Measurements from ENCODE around the gene VAT1.
"Not testable (repeated sequence)": the region's sequence is repeated elsewhere in the genome, so short reads cannot be mapped to it uniquely, and the experiment has no call there.

Gene VAT1

DNA sequence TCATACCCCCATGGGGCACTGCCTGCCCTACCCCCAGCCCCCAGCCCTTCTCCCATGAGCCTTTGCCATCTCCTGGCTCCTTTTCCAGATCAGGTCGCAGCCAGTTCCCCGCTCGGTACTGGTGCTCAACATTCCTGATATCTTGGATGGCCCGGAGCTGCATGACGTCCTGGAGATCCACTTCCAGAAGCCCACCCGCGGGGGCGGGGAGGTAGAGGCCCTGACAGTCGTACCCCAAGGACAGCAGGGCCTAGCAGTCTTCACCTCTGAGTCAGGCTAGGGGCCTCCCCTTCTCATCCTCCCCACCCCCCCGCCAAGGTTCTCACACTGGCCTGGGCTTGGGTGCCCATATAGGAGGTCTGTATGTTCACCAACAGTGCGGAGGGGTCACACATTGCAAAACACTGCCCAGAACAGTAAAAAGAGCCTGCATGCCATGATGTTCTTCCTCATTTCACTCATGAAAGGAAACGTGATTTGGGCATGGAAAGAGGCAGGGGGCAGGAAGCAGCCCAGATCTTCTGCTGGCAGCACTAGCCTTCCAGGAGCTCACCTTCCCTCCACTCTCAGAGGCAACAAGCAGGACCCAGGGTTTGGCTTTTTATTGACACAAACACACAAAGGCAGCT is 8.1 kb downstream of the VAT1 start:
- TF ChIP-seq, protein P1, sequence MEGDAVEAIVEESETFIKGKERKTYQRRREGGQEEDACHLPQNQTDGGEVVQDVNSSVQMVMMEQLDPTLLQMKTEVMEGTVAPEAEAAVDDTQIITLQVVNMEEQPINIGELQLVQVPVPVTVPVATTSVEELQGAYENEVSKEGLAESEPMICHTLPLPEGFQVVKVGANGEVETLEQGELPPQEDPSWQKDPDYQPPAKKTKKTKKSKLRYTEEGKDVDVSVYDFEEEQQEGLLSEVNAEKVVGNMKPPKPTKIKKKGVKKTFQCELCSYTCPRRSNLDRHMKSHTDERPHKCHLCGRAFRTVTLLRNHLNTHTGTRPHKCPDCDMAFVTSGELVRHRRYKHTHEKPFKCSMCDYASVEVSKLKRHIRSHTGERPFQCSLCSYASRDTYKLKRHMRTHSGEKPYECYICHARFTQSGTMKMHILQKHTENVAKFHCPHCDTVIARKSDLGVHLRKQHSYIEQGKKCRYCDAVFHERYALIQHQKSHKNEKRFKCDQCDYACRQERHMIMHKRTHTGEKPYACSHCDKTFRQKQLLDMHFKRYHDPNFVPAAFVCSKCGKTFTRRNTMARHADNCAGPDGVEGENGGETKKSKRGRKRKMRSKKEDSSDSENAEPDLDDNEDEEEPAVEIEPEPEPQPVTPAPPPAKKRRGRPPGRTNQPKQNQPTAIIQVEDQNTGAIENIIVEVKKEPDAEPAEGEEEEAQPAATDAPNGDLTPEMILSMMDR (IDR thresholded peaks at IDR 0.05; ENCODE audit: insufficient read depth, missing control alignments) = no peak
- no peak for FAIRE-seq
- no peak for DNase-seq (ENCODE audit: insufficient read length, low spot score)

DNA sequence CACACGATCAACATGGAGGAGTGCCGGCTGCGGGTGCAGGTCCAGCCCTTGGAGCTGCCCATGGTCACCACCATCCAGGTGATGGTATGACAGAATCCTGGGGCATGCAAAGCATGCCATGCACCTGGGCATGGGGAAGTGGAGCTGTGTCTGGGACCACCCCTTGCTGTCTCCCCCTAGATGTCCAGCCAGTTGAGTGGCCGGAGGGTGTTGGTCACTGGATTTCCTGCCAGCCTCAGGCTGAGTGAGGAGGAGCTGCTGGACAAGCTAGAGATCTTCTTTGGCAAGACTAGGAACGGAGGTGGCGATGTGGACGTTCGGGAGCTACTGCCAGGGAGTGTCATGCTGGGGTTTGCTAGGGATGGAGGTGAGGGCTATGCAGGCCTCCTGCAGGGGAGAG is 8.9 kb downstream of the VAT1 start:
- FAIRE-seq (no peak), DNase-seq (ENCODE audit: insufficient read length, low spot score) (no peak)
- TF ChIP-seq, protein P1 (IDR thresholded peaks at IDR 0.05; ENCODE audit: insufficient read depth, missing control alignments) = no peak

DNA sequence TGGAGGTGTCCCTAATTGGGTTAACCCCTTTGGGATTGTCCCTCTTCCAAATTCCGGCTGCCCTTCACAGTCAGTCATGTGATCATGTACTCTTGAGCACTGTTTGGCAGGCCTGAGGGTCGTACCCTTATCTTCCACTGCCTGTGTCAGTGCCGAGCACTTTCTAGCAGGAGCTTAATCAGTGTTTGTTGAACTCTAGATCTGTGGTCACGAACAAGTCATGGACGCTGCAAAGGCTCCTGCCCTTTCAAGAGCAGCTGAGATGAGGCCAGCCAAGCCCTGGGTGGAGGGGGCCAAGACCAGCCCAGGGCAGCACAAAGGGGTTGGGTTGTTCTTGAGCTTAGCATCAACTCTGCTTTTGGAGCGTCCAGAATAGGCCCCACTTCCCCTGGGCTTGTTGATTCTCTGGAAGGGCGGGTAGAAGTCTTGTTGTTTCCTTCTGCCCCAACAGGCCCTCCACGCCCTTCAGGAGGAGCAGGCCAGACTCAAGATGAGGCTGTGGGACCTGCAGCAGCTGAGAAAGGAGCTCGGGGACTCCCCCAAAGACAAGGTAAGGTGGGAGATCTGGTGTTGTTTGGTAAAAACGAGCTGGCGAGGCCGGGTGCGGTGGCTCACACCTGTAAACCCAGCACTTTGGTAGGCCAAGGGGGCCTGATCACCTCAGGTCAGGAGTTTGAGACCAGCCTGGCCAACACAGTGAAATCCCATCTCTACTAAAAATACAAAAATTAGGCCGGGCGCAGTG is 10.3 kb downstream of the VAT1 start:
- TF ChIP-seq, protein P1 (IDR thresholded peaks at IDR 0.05; ENCODE audit: insufficient read depth, missing control alignments) = no peak
- FAIRE-seq (no peak), DNase-seq (ENCODE audit: insufficient read length, low spot score) (no peak)

DNA sequence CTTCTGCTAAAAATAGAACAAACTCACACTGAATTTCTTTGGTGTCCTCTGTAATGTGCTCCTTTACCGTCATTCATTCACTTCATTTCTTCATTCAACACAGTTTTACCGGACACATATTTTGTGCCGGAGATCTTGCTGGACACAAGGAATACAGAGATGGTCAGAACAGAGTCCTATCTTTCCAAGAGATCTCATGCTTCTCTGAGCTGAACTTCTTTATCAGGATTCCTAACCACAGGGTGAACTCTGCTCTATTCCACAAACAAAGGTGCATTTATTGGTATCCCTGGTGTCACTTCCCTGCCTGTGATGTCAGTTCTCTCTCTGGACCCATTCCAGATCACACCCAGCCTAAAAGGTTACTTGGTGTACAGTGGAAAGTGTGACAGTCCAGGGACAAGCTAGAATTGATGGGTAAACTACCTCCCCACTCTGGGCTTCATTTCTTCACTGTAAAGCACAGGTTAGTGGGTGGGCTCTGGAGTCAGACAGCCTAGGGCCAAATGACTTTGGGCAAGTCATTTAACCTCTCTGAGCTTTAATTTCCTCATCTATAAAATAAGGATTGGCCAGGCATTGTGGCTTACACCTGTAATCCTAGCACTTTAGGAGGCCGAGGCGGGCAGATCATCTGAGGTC is 11.4 kb downstream of the VAT1 start:
- TF ChIP-seq, protein P1 (IDR thresholded peaks at IDR 0.05; ENCODE audit: insufficient read depth, missing control alignments) = no peak
- no peak for DNase-seq (ENCODE audit: insufficient read length, low spot score)
- FAIRE-seq = no peak

DNA sequence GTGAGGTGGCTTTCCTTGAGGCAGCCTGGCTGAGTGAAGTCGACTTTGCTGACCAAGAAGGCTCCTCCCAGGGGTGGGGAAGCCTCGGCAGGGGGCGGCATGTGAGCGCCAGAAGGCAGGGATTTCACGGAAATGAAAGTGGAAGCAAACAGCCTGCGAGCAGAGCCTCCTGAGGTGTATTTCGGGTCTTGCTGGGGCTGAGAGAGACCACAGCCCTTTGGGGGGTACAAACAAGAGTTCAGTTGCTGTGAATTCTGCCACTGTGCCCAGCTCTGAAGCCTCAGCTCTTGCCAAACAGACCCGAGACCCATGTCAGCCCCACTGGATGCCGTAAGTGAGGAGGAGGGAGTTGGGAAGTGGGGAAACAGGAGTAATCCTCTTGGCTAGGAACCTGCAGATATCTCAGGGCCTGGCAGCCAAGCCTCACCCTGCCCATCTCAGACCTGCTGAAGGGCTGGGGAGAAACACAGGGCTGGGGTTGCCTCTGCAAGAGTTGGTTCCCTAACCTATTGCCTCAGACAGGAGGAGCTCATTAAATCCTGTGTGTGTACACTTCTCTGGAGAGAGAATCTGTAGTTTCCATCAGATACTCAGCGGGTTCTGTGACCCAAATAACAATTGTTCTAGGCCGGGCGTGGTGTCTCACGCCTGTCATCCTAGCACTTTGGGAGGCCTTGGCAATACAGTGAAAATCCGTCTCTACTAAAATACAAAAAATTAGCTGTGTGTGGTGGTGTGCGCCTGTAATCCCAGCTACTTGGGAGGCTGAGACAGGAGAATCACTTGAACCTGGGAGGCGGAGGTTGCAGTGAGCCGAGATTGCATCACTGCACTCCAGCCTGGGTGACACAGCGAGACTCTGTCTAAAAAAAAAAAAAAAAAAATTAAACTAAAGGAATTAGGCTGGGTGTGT is 15.3 kb downstream of the VAT1 start, which contains the start of gene IFI35:
TSS of gene IFI35 (plus strand) at position 146 of the 913 bp plus-strand sequence. CDS start at position 310, 164 bp downstream.
- TF ChIP-seq, protein P1 (IDR thresholded peaks at IDR 0.05; ENCODE audit: insufficient read depth, missing control alignments) = peak; percentile 83
- no peak for DNase-seq (ENCODE audit: insufficient read length, low spot score)
- FAIRE-seq = no peak

DNA sequence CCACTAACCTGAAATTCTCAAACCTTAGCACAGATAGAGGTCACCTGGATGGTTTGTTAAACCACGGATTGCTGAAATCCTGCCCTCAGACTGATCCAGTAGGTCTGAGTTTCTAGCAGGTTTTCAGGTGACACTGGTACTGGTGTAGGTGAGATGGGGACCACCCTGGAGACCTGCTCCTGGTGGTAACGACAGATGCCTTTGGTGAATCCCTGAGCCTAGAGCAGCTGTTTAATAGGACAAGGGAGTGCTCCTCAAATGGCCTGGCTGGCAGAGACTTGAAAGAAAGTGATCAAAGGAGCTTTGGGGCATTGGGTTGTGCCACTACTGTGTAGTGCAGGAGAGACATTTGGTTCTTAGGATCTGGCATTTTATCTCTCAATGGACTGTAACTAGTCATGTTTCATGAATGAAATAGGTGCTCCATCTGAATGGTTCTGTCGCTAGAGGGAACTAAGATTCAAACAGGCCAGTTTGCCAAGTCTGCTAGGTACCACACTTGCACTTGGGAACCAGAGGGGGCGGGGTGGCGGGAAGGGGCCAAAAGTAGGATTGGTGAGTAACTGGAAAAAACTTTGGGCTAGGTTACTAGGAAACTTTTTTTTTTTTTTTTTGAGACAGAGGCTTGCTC is 18.5 kb downstream of the VAT1 start:
- DNase-seq (ENCODE audit: insufficient read length, low spot score) (no peak), FAIRE-seq (no peak)
- TF ChIP-seq, protein P1 (IDR thresholded peaks at IDR 0.05; ENCODE audit: insufficient read depth, missing control alignments) = peak; percentile 0

DNA sequence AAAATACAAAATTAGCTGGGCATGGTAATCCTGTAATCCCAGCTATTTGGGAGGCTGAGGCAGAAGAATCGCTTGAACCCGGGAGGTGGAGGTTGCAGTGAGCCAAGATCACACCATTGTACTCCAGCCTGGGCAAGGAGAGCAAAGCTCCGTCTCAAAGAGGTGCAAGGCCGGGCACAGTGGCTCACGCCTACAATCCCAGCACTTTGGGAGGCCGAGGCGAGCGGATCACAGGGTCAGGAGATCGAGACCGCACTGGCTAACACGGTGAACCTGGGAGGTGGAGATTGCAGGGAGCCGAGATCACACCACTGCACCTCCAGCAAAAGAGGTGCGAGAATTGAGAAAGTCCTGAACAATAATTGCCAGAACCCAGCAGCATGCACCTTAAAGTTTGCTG is 21.3 kb downstream of the VAT1 start:
- not testable (repeated sequence) for FAIRE-seq; DNase-seq (ENCODE audit: insufficient read length, low spot score)

Measured in D721Med (cell line).